HCT116 (cell line): Measurements from ENCODE around the gene DAGLA. TPM values are rescaled to one million over a fixed set of nuclear protein-coding genes. Genes with fewer than 3 reads are reported as not detected.

Source experiments
- ATAC-seq: fragments of 200-7000 bp; cut with Tn5 transposase; 2 replicates; pipeline ENCODE4 v1.9.1; 2020; ENCODE audit warnings: mild to moderate bottlenecking, moderate library complexity
- BruUV-seq: library from RNA; stranded (reverse); fragments of 400-500 nt; replicated peaks from 2 replicates; lab custom pipeline; 2021; lab: Mats Ljungman, UMichigan
- CTCF ChIA-PET: fragments of 300-600 bp; sonication (Branson Sonifier 250); formaldehyde crosslinking; loops from one replicate; lab custom pipeline; 2021; ENCODE audit warnings: antibody characterized with exemption; lab: Charles Lee
- POLR2A ChIA-PET: fragments of 300-600, 350-600 bp; sonication (Branson Sonifier 250); formaldehyde crosslinking; loops from one replicate; lab custom pipeline; 2021; ENCODE audit warnings: antibody characterized with exemption; lab: Charles Lee
- RAD21 ChIA-PET, 2 experiments: fragments of 300-600 bp; sonication (Branson Sonifier 250); formaldehyde crosslinking; loops; one replicate each; lab custom pipeline; 2023; ENCODE audit warnings: low total read pairs in 2 of 2; ENCODE audit not compliant: uncharacterized antibody in 2 of 2, unreplicated experiment in 2 of 2, low non-redundant PET in 1 of 2; lab: Charles Lee
- DNase-seq: peaks from one replicate; pipeline ENCODE4 v3.0.0-alpha.2; 2010; ENCODE audit warnings: low read depth, low spot score
- H2AFZ ChIP-seq: fragments of 200-600 bp; shearing (Covaris generic), sonication (generic); 2 replicates; pipeline ENCODE4 v1.6.1; 2017; ENCODE audit warnings: low read depth, mixed run types, mixed read lengths, antibody characterized with exemption, low read length; ENCODE audit not compliant: poor library complexity, severe bottlenecking
- H3K27ac ChIP-seq: 2 replicates; pipeline ENCODE4 v1.5.1; 2012; ENCODE audit warnings: low read depth, low read length
- H3K27me3 ChIP-seq: fragments of 200-600 bp; sonication (generic); 2 replicates; pipeline ENCODE4 v1.6.1; 2016; ENCODE audit warnings: mixed run types, low read length, mixed read lengths; ENCODE audit not compliant: insufficient read depth
- H3K36me3 ChIP-seq, 2 experiments: fragments of 200-500 bp in 1 of 2; fragments of 200-600 bp in 1 of 2; sonication (Bioruptor generic) in 1 of 2; sonication (generic) in 1 of 2; 2 replicates each; pipeline versions ENCODE4 v1.5.1 to v1.6.1; 2014 to 2016; ENCODE audit warnings: low read length in 2 of 2, inconsistent platforms in 1 of 2, mixed read lengths in 1 of 2, mixed run types in 1 of 2; ENCODE audit not compliant: insufficient read depth in 2 of 2, control insufficient read depth in 1 of 2
- H3K4me1 ChIP-seq, 2 experiments: fragments of 200-600 bp in 1 of 2; sonication (generic) in 1 of 2; 2 replicates each; pipeline versions ENCODE4 v1.5.1 to v1.6.1; 2012 to 2017; ENCODE audit warnings: low read length in 2 of 2, inconsistent platforms in 1 of 2, mild to moderate bottlenecking in 1 of 2, mixed read lengths in 1 of 2, mixed run types in 1 of 2, moderate library complexity in 1 of 2; ENCODE audit not compliant: insufficient read depth in 2 of 2, control insufficient read depth in 1 of 2
- H3K4me2 ChIP-seq: fragments of 200-600 bp; sonication (generic); 2 replicates; pipeline ENCODE4 v1.6.1; 2017; ENCODE audit warnings: mixed run types, low read length, mixed read lengths
- H3K4me3 ChIP-seq, 2 experiments: fragments of 200-600 bp in 1 of 2; sonication (generic) in 1 of 2; replicated peaks in 1 of 2; 2 replicates each; pipeline ENCODE4 v1.5.1; 2011 to 2016; ENCODE audit warnings: low read length in 2 of 2, control low read depth in 1 of 2, low read depth in 1 of 2, mild to moderate bottlenecking in 1 of 2, mixed read lengths in 1 of 2, mixed run types in 1 of 2
- H3K79me2 ChIP-seq: fragments of 200-600 bp; sonication (generic); 2 replicates; pipeline ENCODE4 v1.6.1; 2017; ENCODE audit warnings: mild to moderate bottlenecking, mixed run types, low read length, moderate library complexity, mixed read lengths; ENCODE audit not compliant: insufficient read depth
- H3K9ac ChIP-seq: fragments of 200-600 bp; sonication (generic); 2 replicates; pipeline ENCODE4 v1.6.1; 2016; ENCODE audit warnings: low read length, mixed read lengths
- H3K9me2 ChIP-seq: fragments of 200-600 bp; sonication (generic), shearing (Covaris generic); 2 replicates; pipeline ENCODE4 v1.6.1; 2017; ENCODE audit warnings: mixed run types, mild to moderate bottlenecking, moderate library complexity; ENCODE audit not compliant: insufficient read depth
- H3K9me3 ChIP-seq, 2 experiments: fragments of 200-500 bp in 1 of 2; fragments of 200-600 bp in 1 of 2; sonication (Bioruptor generic) in 1 of 2; sonication (generic) in 1 of 2; 2 replicates each; pipeline ENCODE4 v1.6.1; 2014 to 2017; ENCODE audit warnings: low read length in 2 of 2, mixed read lengths in 2 of 2, inconsistent platforms in 1 of 2, low read depth in 1 of 2, mild to moderate bottlenecking in 1 of 2, mixed run types in 1 of 2, moderate library complexity in 1 of 2; ENCODE audit not compliant: control insufficient read depth in 1 of 2, insufficient read depth in 1 of 2
- H4K20me1 ChIP-seq: fragments of 200-600 bp; sonication (generic), shearing (Covaris generic); 2 replicates; pipeline ENCODE4 v1.6.1; 2017; ENCODE audit warnings: mixed run types, mild to moderate bottlenecking, moderate library complexity; ENCODE audit not compliant: insufficient read depth
- CBX3 ChIP-seq: IDR thresholded peaks from 2 replicates; pipeline ENCODE4 v1.6.1; 2012; ENCODE audit warnings: low read depth
- CTCF ChIP-seq, 3 experiments: fragments of 200-600 bp in 1 of 3; sonication (generic) in 1 of 3; IDR thresholded peaks in 2 of 3; conservative IDR thresholded peaks in 1 of 3; 2 replicates each; pipeline ENCODE4 v1.5.1; 2012 to 2017; ENCODE audit warnings: low read depth in 2 of 3, low read length in 2 of 3, antibody characterized with exemption in 1 of 3, borderline replicate concordance in 1 of 3, control low read depth in 1 of 3, mild to moderate bottlenecking in 1 of 3, mixed read lengths in 1 of 3, mixed run types in 1 of 3, moderate library complexity in 1 of 3; ENCODE audit not compliant: insufficient read depth in 1 of 3
- EGR1 ChIP-seq: IDR thresholded peaks from 2 replicates; pipeline ENCODE4 v1.6.1; 2012; ENCODE audit warnings: low read depth
- JUND ChIP-seq: IDR thresholded peaks from 2 replicates; pipeline ENCODE4 v1.6.1; 2012
- MAX ChIP-seq: IDR thresholded peaks from 2 replicates; pipeline ENCODE4 v1.6.1; 2012
- RAD21 ChIP-seq: IDR thresholded peaks from 2 replicates; pipeline ENCODE4 v1.6.1; 2012; ENCODE audit warnings: low read depth, mild to moderate bottlenecking
- ZBTB33 ChIP-seq: IDR thresholded peaks from 2 replicates; pipeline ENCODE4 v1.6.1; 2011; ENCODE audit warnings: mild to moderate bottlenecking, low read length, moderate library complexity; ENCODE audit not compliant: insufficient replicate concordance; ENCODE audit errors: extremely low read depth
- ZFX ChIP-seq: fragments of 450-650 bp; IDR thresholded peaks from 2 replicates; pipeline ENCODE4 v1.6.1; 2017
- intact Hi-C: fragments of 100-400 bp; cut with micrococcal nuclease; formaldehyde crosslinking; loops from 2 replicates; pipeline ENCODE4 v1.10.0; 2022
- total RNA-seq: library from RNA; stranded (reverse); gene quantifications from one replicate; pipeline ENCODE4 v1.2.1, GENCODE V29; 2021; ENCODE audit not compliant: unreplicated experiment

The DAGLA gene
- total RNA-seq, 1 experiment from 2014 or later: 2.7 TPM

GRCh38 chr11:61739966-61740365, 59.8 kb downstream of the DAGLA start:
- Histone ChIP-seq H3K27me3 (no peaks in the 10 kb centered on the region), H3K9me3 (no peaks in the 10 kb centered on the region), H3K9ac (no peak overlapping the region), H4K20me1 (no peaks in the 10 kb centered on the region), H3K79me2 (no peaks in the 10 kb centered on the region), H3K4me3 (no peak overlapping the region), H2AFZ (no peak overlapping the region), H3K4me1 (no peaks in the 10 kb centered on the region), H3K36me3 (no peaks in the 10 kb centered on the region), H3K9me2 (no peaks in the 10 kb centered on the region), H3K27ac (no peak overlapping the region), H3K4me2 (no peak overlapping the region)
- RAD21 ChIA-PET: no interaction called here
- DNase-seq (no peak), ATAC-seq (no peak)
- POLR2A ChIA-PET: no interaction called here
- intact Hi-C loops: no loop called here
- CTCF ChIA-PET: no interaction called here
- TF ChIP-seq MAX (no peak), CBX3 (no peak), RAD21 (no peak), ZBTB33 (no peak), JUND (no peak), EGR1 (no peak), ZFX (no peak), CTCF (IDR thresholded peaks at IDR 0.05 in 2 of 3, conservative IDR thresholded peaks at IDR 0.05 in 1 of 3; ENCODE audit: borderline replicate concordance in 1 of 3, insufficient read depth in 1 of 3, low read depth in 2 of 3, low read length in 2 of 3) (no peak)
- no TSS peak for BruUV-seq
